ENCODE results near the gene NPB. TPM values are rescaled to one million over a fixed set of nuclear protein-coding genes. Genes with fewer than 3 reads are reported as not detected.

NPB gene
- total and polyA plus RNA-seq, 3 experiments from 2014 or later, result 0.57 to 0.62 TPM; not detected in 1

DNA sequence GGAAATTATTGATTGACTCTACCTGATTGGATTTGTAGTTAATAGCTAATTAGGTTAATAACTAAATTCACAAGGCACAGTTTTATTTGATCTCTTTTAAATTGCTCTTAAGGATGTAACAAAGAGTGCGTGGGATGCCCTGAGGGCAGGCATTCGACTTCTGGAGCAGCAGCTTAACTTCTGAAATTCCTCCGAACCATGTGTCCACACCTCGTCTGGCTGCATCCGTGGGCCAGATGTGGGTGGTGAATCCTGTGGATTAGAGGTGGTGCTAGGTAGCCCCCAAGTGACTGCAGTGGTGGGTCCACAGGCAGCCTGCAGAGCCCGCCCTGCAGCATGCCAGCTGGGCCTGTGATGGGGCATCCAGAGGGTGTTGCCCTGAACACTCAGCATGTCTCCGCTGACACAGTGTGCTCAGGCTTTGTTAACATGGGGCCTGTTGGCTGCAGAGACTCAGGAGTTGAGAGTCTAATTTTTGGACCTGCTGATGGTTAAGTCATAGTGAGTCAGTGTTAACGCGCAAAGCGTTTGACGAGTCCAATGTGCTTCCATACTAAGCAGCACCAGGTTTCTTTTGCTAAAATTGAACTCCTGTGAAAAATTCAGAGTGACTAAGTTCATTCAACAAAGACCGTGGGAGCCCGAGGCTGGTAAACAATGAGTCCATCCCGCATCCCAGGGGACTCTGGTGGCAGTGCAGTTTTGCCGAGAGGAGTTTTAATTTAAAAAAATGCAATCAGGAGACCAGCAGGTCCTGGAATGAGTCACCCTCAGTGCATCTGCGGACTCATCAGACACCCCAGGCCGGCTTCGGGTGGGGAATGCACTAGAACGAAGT lies 3.8 kb upstream of the NPB start:
- Histone ChIP-seq H3K9me3 (ENCODE audit: low read length) (no peaks in the 10 kb centered on the region), H3K4me1 (ENCODE audit: insufficient read depth, low read length) (no peaks in the 10 kb centered on the region), H3K36me3 (ENCODE audit: insufficient read depth, low read length) (no peaks in the 10 kb centered on the region), H3K27ac (ENCODE audit: low read depth, low read length) (no peak overlapping the region), H3K27me3 (ENCODE audit: insufficient read depth, low read length, poor library complexity, severe bottlenecking) (peaks cover 7% of the 10 kb centered on the region), H3K4me3 (ENCODE audit: low read length) (no peak overlapping the region)
- Mint-ChIP-seq H3K27ac (peak overlapping the region in 1 of 8 donors; percentile 41), H3K4me3 (no peak overlapping the region), H3K27me3 (peaks cover 8 to 12% of the 10 kb centered on the region in 2 donors), H3K4me1 (peaks cover 4 to 7% (median 6%) of the 10 kb centered on the region in 3 donors), H3K36me3 (peaks cover 0 to 50% (median 8%) of the 10 kb centered on the region in 3 donors), H3K9me3 (no peaks in the 10 kb centered on the region)
- CTCF ChIA-PET, result no interaction called here
- POLR2A ChIA-PET, result no interaction called here
- DNase-seq, result no peak

DNA sequence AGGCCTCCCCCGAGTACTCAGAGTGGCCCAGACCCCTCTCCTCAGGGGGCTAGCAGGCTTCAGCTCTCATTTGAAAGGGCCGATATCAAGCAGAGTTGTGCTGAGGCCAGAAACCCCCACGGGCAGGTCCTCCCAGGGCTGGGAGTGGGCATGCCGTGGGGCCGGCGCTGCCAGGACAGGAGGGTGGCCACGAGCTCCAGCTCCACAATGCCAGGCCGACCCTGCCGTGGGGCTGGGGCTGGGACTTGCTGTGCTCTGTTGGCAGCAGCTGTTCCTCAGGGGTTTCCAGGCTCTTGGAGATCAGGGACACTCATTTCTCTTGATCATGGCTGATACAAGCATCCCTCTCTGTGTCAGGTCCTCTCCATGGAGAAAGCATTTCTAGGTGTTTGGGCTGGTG lies 3.2 kb upstream of the NPB start:
- Histone ChIP-seq H3K9me3 (ENCODE audit: low read length) (no peaks in the 10 kb centered on the region), H3K36me3 (ENCODE audit: insufficient read depth, low read length) (no peaks in the 10 kb centered on the region), H3K27ac (ENCODE audit: low read depth, low read length) (no peak overlapping the region), H3K27me3 (ENCODE audit: insufficient read depth, low read length, poor library complexity, severe bottlenecking) (peaks cover 7% of the 10 kb centered on the region), H3K4me1 (ENCODE audit: insufficient read depth, low read length) (no peaks in the 10 kb centered on the region), H3K4me3 (ENCODE audit: low read length) (no peak overlapping the region)
- peaks cover 0 to 50% (median 8%) of the 10 kb centered on the region in 3 donors for H3K36me3 Mint-ChIP-seq
- H3K4me1 Mint-ChIP-seq, result peaks cover 4 to 7% (median 6%) of the 10 kb centered on the region in 3 donors
- CTCF ChIA-PET, result no interaction called here
- DNase-seq, result no peak
- peaks cover 8 to 12% of the 10 kb centered on the region in 2 donors for H3K27me3 Mint-ChIP-seq
- POLR2A ChIA-PET, result no interaction called here
- H3K4me3 Mint-ChIP-seq, result no peak overlapping the region
- H3K27ac Mint-ChIP-seq, result no peak overlapping the region
- H3K9me3 Mint-ChIP-seq, result no peaks in the 10 kb centered on the region

DNA sequence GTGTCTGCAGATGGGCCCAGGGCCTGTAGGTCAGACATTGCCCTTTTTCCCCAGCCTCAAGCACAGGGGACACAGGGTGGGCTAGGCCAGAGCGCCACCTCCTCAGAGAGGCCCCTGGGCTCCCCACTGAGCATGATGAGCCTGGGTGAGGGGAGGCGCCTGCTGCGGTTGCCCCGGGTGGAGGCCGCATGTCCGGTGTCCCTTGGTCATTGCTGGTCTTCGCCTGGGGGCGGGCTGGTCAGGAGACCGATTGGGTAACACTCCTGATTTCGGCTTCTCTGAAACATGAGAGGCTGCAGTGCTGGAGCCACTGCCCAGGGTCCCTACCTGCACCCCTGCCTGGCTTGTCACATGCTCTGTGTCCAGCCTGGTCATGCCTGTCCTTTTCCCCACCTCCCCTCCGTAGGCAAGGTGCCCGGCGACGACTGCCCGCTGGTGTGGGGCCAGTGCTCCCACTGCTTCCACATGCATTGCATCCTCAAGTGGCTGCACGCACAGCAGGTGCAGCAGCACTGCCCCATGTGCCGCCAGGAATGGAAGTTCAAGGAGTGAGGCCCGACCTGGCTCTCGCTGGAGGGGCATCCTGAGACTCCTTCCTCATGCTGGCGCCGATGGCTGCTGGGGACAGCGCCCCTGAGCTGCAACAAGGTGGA lies 2.4 kb upstream of the NPB start:
- Mint-ChIP-seq H3K27ac (peak overlapping the region in 1 of 8 donors; percentile 25), H3K4me3 (no peak overlapping the region), H3K36me3 (peaks cover 0 to 49% (median 8%) of the 10 kb centered on the region in 3 donors), H3K4me1 (peaks cover 4 to 7% (median 6%) of the 10 kb centered on the region in 3 donors), H3K9me3 (no peaks in the 10 kb centered on the region), H3K27me3 (peaks cover 8 to 12% of the 10 kb centered on the region in 2 donors)
- Histone ChIP-seq H3K27ac (ENCODE audit: low read depth, low read length) (no peak overlapping the region), H3K4me1 (ENCODE audit: insufficient read depth, low read length) (no peaks in the 10 kb centered on the region), H3K4me3 (ENCODE audit: low read length) (no peak overlapping the region), H3K27me3 (ENCODE audit: insufficient read depth, low read length, poor library complexity, severe bottlenecking) (peaks cover 7% of the 10 kb centered on the region), H3K9me3 (ENCODE audit: low read length) (no peaks in the 10 kb centered on the region), H3K36me3 (ENCODE audit: insufficient read depth, low read length) (no peaks in the 10 kb centered on the region)
- DNase-seq, result no peak
- ChIA-PET CTCF (no interaction called here), POLR2A (no interaction called here)

DNA sequence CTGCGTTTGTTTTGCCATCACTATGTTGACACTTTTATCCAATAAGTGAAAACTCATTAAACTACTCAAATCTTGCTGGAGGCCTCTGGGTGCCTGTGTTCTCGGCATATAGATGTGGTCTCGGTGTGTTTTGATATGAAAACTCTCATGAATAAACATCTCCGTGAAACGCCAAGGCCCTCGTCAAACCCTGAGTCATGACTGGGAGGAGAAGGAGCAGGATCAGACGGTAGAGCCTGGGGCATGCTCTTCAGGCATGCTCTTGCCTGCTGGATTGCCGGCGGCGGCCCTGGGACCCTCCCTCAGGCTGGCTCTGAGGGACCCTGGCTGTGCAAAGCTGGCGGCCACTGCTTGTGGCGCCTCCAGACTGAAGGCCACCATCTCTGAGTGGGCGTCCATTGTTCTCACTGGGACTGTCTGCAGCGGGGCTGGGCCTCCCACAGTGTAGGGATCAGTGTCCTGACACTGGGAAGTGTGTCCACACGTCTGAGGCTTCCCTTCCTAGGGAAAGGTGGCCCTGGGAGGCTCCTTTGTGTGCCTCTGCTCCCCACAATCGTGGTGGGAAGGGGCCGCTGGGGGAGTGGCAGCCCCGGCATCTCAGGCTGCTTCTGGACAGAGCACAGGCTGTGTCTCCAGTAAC lies 1.7 kb upstream of the NPB start:
- DNase-seq, result no peak
- no peaks in the 10 kb centered on the region for H3K9me3 ChIP-seq (ENCODE audit: low read length)
- no peaks in the 10 kb centered on the region for H3K4me1 ChIP-seq (ENCODE audit: insufficient read depth, low read length)
- peaks cover 7% of the 10 kb centered on the region for H3K27me3 ChIP-seq (ENCODE audit: insufficient read depth, low read length, poor library complexity, severe bottlenecking)
- Mint-ChIP-seq H3K9me3 (no peaks in the 10 kb centered on the region), H3K4me1 (peaks cover 4 to 7% (median 6%) of the 10 kb centered on the region in 3 donors), H3K36me3 (peaks cover 0 to 50% (median 8%) of the 10 kb centered on the region in 3 donors), H3K27ac (peak overlapping the region in 1 of 8 donors; percentile 36), H3K4me3 (peak overlapping the region in 1 of 7 donors; percentile 81), H3K27me3 (peaks cover 8 to 12% of the 10 kb centered on the region in 2 donors)
- H3K36me3 ChIP-seq (ENCODE audit: insufficient read depth, low read length), result no peaks in the 10 kb centered on the region
- CTCF ChIA-PET, result no interaction called here
- no peak overlapping the region for H3K27ac ChIP-seq (ENCODE audit: low read depth, low read length)
- H3K4me3 ChIP-seq (ENCODE audit: low read length), result no peak overlapping the region
- POLR2A ChIA-PET, result no interaction called here

DNA sequence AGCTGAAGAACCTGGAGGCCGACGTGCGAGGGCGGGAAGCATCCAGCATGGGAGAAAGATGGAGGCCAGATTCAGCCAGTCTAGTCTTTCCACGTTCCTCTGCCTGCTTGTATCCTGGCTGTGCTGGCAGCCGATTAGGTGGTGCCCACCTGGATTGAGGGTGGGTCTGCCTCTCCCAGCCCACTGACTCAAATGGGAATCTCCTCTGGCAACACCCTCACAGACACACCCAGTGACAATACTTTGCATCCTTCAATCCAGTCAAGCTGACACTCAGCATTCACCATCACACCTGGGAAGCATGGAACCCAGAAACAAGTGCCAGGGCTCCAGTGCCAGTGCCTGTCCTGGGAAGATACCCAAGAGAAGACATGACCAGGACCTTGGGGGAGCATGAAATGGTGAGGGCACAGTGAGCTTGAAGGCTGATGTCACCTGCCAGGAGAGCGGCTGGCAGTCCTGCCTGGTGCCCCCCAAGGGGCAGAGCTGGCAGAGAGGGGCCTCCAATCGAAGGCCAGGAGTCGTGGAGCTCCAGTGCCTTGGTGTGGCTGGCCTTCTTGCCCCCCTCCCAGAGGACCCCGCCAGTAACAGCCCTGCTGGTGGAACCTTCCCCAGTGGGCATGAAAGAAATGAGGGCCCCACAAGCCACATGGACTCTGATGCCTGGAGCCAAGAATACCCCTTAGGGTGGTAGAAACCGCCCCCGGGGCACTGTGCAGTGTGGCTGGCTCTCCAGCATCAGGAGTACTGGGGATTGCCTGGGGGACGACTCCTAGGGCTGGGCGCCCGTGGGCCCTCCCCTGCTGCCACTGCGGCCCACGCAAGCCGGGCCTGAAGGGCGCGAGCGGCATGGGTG lies 643 bp upstream of the NPB start:
- no peak for DNase-seq
- H3K27me3 Mint-ChIP-seq, result peaks cover 8 to 12% of the 10 kb centered on the region in 2 donors
- Histone ChIP-seq H3K4me1 (ENCODE audit: insufficient read depth, low read length) (no peaks in the 10 kb centered on the region), H3K27ac (ENCODE audit: low read depth, low read length) (no peak overlapping the region), H3K27me3 (ENCODE audit: insufficient read depth, low read length, poor library complexity, severe bottlenecking) (peaks cover 7% of the 10 kb centered on the region), H3K9me3 (ENCODE audit: low read length) (no peaks in the 10 kb centered on the region), H3K4me3 (ENCODE audit: low read length) (no peak overlapping the region), H3K36me3 (ENCODE audit: insufficient read depth, low read length) (no peaks in the 10 kb centered on the region)
- peak overlapping the region in 6 of 7 donors; percentile 10 to 81 (median 42) for H3K4me3 Mint-ChIP-seq
- POLR2A ChIA-PET, result no interaction called here
- H3K36me3 Mint-ChIP-seq, result peaks cover 0 to 51% (median 6%) of the 10 kb centered on the region in 3 donors
- H3K9me3 Mint-ChIP-seq, result no peaks in the 10 kb centered on the region
- H3K4me1 Mint-ChIP-seq, result peaks cover 4 to 7% (median 6%) of the 10 kb centered on the region in 3 donors
- CTCF ChIA-PET, result interaction anchor here (0.8 kb wide), 1 partner anchor 648 kb away, joined by 3 read pairs; no protein-coding TSS in a partner anchor
- H3K27ac Mint-ChIP-seq, result no peak overlapping the region

DNA sequence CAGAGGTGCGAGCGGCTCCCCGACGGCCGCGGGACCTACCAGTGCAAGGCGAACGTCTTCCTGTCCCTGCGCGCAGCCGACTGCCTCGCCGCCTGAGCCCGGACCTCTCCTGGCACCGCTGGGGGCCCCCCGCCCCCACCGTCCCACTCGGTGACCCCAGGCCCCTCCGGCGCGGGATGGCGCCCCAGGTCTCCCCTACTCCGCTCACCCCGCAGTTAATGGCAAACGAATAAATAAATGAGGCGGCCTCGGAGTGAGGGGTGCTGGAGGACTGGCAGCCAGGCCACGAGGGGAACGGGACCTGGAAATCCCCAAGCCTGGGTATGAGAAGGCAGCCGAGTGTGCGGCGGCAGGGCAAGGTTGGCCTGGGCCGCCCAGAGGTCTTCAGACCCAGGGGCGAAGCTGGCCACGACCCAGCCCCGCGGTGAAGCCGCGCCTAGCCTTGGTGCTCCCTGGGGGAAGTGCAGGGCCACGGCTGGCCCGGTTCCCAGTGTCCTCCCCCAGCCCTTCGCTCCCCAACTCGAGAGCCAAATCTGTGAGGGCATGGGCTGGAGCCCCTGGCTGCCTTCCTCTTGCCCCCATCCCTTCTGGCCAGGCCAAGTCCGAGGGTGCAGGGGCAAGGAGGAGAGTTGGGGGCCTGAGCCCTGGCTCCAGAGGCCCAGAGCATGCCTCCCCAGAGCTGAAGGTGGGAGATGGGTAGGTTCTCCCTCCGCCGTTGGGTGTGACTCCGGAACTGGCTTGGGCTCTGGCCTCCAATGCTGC lies 796 bp downstream of the NPB start:
- peaks cover 8 to 12% of the 10 kb centered on the region in 2 donors for H3K27me3 Mint-ChIP-seq
- ChIA-PET CTCF (no interaction called here), POLR2A (no interaction called here)
- H3K4me1 Mint-ChIP-seq, result peaks cover 4 to 7% (median 6%) of the 10 kb centered on the region in 3 donors
- H3K27ac Mint-ChIP-seq, result no peak overlapping the region
- no peak overlapping the region for H3K4me3 ChIP-seq (ENCODE audit: low read length)
- H3K27ac ChIP-seq (ENCODE audit: low read depth, low read length), result no peak overlapping the region
- peaks cover 7% of the 10 kb centered on the region for H3K27me3 ChIP-seq (ENCODE audit: insufficient read depth, low read length, poor library complexity, severe bottlenecking)
- no peak overlapping the region for H3K4me3 Mint-ChIP-seq
- H3K9me3 Mint-ChIP-seq, result no peaks in the 10 kb centered on the region
- H3K4me1 ChIP-seq (ENCODE audit: insufficient read depth, low read length), result no peaks in the 10 kb centered on the region
- no peak for DNase-seq
- H3K9me3 ChIP-seq (ENCODE audit: low read length), result no peaks in the 10 kb centered on the region
- no peaks in the 10 kb centered on the region for H3K36me3 ChIP-seq (ENCODE audit: insufficient read depth, low read length)
- peaks cover 0 to 53% (median 6%) of the 10 kb centered on the region in 3 donors for H3K36me3 Mint-ChIP-seq

DNA sequence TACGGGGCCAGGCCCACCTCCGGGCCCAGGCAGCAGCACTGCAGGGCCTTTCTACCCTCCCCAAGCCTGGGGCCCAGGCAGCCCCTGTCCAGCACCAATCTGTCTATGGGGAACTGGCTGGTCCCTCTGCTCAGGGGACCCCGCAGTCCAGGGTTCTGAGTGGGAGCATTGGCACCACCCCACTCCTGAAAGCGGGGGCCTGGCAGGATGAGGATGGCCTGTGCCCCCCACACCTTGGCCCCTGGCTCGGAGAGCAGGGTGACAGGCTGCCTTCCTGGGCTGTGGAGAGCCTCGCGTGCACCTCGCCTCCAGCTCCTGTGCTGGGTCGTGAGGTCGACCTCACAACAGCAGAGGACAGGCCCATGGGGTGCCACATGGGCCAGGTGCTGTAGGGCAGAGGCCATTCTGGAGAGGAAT lies 1.4 kb downstream of the NPB start:
- no peak for DNase-seq
- no peaks in the 10 kb centered on the region for H3K36me3 ChIP-seq (ENCODE audit: insufficient read depth, low read length)
- peaks cover 4 to 7% (median 6%) of the 10 kb centered on the region in 3 donors for H3K4me1 Mint-ChIP-seq
- H3K27ac Mint-ChIP-seq, result no peak overlapping the region
- no peaks in the 10 kb centered on the region for H3K9me3 Mint-ChIP-seq
- POLR2A ChIA-PET, result no interaction called here
- peak overlapping the region in 1 of 7 donors; percentile 32 for H3K4me3 Mint-ChIP-seq
- CTCF ChIA-PET, result no interaction called here
- H3K9me3 ChIP-seq (ENCODE audit: low read length), result no peaks in the 10 kb centered on the region
- no peak overlapping the region for H3K27ac ChIP-seq (ENCODE audit: low read depth, low read length)
- peaks cover 7% of the 10 kb centered on the region for H3K27me3 ChIP-seq (ENCODE audit: insufficient read depth, low read length, poor library complexity, severe bottlenecking)
- H3K4me1 ChIP-seq (ENCODE audit: insufficient read depth, low read length), result no peaks in the 10 kb centered on the region
- H3K36me3 Mint-ChIP-seq, result peaks cover 0 to 53% (median 6%) of the 10 kb centered on the region in 3 donors
- H3K4me3 ChIP-seq (ENCODE audit: low read length), result no peak overlapping the region
- peaks cover 8 to 12% of the 10 kb centered on the region in 2 donors for H3K27me3 Mint-ChIP-seq

All from CD8-positive, alpha-beta memory T cell (primary cell).